ENCODE data around the gene ARHGAP26. TPM values are rescaled to one million over a fixed set of nuclear protein-coding genes. Genes with fewer than 3 reads are reported as not detected.

Gene ARHGAP26
- total and polyA plus RNA-seq, 2 donors (not counting 3 experiments of a cell fraction or from before 2014, with no cell fraction given), result 3.1 to 16.2 TPM

GRCh38 chr5:143170977-143171376 lies 400.8 kb downstream of the ARHGAP26 start:
- no peaks in the 10 kb centered on the region for H3K9me3 ChIP-seq (replicated peaks; ENCODE audit: control insufficient read depth, insufficient read depth, low read length)
- H4K20me1 ChIP-seq (replicated peaks; ENCODE audit: control insufficient read depth, extremely low read depth, insufficient read depth, low read length), result no peaks in the 10 kb centered on the region
- H2AFZ ChIP-seq (ENCODE audit: low read depth, low read length), result no peak overlapping the region
- FAIRE-seq (no peak), DNase-seq (ENCODE audit: low read depth, low spot score) (no peak)
- ChIA-PET CTCF (no interaction called here), POLR2A (no interaction called here)
- intact Hi-C loops (cut with micrococcal nuclease), result no loop called here
- no TSS peak for BruUV-seq (replicated peaks)
- H3K9me1 ChIP-seq (replicated peaks; ENCODE audit: control insufficient read depth, extremely low read depth, insufficient read depth, low read length), result no peaks in the 10 kb centered on the region
- dilution Hi-C loops (cut with MboI; ENCODE audit: extremely low pct_ligation_motif_present, low sequenced_read_pairs), result no loop called here
- no peaks in the 10 kb centered on the region for H3K36me3 ChIP-seq (ENCODE audit: control insufficient read depth in 2 of 2, extremely low read depth in 1 of 2, insufficient read depth in 2 of 2, low read length in 2 of 2)
- H3K4me2 ChIP-seq (ENCODE audit: insufficient read depth, low read length), result no peak overlapping the region
- H3K9ac ChIP-seq (replicated peaks; ENCODE audit: extremely low read depth, insufficient read depth, low read length), result no peak overlapping the region
- H3K4me3 ChIP-seq (replicated peaks in 1 of 3; ENCODE audit: insufficient read depth in 1 of 3, low read depth in 1 of 3, low read length in 3 of 3), result no peak overlapping the region
- no peaks in the 10 kb centered on the region for H3K4me1 ChIP-seq (ENCODE audit: control insufficient read depth, extremely low read depth, insufficient read depth, low read length)
- no peak overlapping the region for H3K27ac ChIP-seq (ENCODE audit: insufficient read depth, low read depth, low read length)
- no peak for TF ChIP-seq MYC (IDR thresholded peaks at IDR 0.05; ENCODE audit: low read depth, low read length)
- no peak for TF ChIP-seq MAX (IDR thresholded peaks at IDR 0.05; ENCODE audit: insufficient read depth, insufficient read length)
- TF ChIP-seq POLR2A (IDR thresholded peaks at IDR 0.05; ENCODE audit: low read depth, low read length), result no peak
- TF ChIP-seq GATA2 (IDR thresholded peaks at IDR 0.05; ENCODE audit: insufficient read depth, insufficient read length, low read depth, low read length), result no peak
- no peak for TF ChIP-seq POLR2AphosphoS5 (IDR thresholded peaks at IDR 0.05; ENCODE audit: insufficient read depth, low read depth, low read length)
- TF ChIP-seq EZH2 (IDR thresholded peaks at IDR 0.05; ENCODE audit: borderline replicate concordance, low read depth, low read length, severe bottlenecking), result no peak
- no peak for TF ChIP-seq FOS (IDR thresholded peaks at IDR 0.05; ENCODE audit: borderline replicate concordance, insufficient read depth, low read length)
- TF ChIP-seq JUN (IDR thresholded peaks at IDR 0.05; ENCODE audit: borderline replicate concordance, insufficient read depth, insufficient read length, low read depth), result no peak
- no peak for TF ChIP-seq CTCF (IDR thresholded peaks at IDR 0.05; ENCODE audit: extremely low read depth in 1 of 2, insufficient read depth in 1 of 2, low read depth in 1 of 2, low read length in 2 of 2)
- H3K27me3 ChIP-seq (ENCODE audit: control insufficient read depth in 2 of 2, insufficient read depth in 2 of 2, low read length in 2 of 2), result no peaks in the 10 kb centered on the region
- no peaks in the 10 kb centered on the region for H3K79me2 ChIP-seq (ENCODE audit: control insufficient read depth, insufficient read depth, low read length)
